ENCODE data around the gene NLRP12.
A peak's percentile ranks its signal among the peaks of the same experiment; 100 is the strongest.
"Not testable (repeated sequence)": the region's sequence is repeated elsewhere in the genome, so short reads cannot be mapped to it uniquely, and the experiment has no call there.

NLRP12 gene

GRCh38 chr19:53775524-53775923, 48.6 kb downstream of the NLRP12 start:
- DNase-seq (ENCODE audit: low read depth), result no peak

DNA sequence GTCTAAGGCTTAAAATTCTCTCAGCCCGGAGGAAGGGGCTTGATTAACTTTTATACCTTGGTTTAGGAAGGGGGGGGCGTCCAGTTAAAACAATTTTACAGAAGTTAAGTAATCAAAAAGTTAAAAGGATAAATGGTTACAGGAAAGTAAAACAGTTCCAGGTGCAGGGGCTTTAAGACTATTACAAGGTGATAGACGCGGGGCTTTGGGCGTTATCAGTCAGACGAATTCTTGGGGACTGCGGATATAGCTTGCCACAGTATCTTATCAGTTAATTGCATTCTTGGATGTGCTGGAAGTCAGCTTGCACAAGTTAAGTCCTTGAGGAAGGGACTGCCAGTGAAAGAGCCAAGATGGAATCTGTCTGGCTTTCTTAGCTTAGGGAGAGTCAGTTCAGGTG, 49.6 kb downstream of the NLRP12 start:
- not testable (repeated sequence) for DNase-seq (ENCODE audit: low read depth)

GRCh38 chr19:53773999-53774398, 50.1 kb downstream of the NLRP12 start:
- DNase-seq (ENCODE audit: low read depth), result no peak

DNA sequence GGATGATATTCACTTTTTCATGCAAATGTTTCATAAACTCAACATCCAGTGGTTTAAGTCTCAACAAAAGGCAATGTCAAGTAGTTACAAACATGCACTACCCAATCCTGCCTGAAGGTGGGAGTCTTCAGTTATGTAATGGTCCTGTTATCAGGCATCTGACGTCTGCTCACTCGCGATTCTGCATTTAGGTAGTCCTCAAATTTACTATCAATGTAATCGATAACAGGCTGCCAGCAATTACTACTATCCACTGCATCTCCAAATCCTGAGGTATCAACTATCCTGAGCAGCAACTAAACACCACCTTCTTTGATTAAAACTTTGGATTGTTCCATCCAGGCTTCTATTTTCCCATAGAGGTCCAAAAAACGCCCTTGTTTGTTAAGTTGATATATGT, 51.2 kb downstream of the NLRP12 start:
- DNase-seq (ENCODE audit: low read depth), result peak; percentile 29

GRCh38 chr19:53771144-53771543, 53.0 kb downstream of the NLRP12 start:
- DNase-seq (ENCODE audit: low read depth), result no peak

DNA sequence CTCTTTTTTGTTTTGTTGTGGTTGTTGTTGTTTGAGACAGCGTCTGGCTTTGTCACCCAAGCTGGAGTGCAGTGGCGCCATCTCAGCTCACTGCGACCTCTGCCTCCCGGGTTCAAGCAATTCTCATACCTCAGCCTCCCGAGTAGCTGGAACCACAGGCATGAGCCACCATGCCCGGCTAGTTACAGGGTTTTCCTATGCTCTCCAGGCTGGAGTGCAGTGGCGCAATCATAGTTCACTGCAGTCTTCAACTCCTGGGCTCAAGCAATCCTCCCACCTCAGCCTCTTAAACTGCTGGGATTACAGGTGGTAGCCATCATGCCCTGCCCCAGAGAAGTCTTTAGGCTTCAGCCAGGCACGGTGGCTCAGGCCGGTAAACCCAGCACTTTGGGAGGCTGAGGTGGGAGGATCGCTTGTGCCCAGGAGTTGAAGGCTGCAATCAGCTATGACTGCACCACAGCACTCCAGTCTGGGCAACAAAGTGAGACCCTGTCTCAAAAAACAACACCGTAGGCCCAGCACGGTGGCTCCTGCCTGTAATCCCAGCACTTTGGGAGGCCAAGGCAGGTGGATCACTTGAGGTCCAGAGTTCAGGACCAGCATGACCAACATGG, 54.3 kb downstream of the NLRP12 start:
- not testable (repeated sequence) for DNase-seq (ENCODE audit: low read depth)

GRCh38 chr19:53768401-53768800, 55.7 kb downstream of the NLRP12 start:
- DNase-seq (ENCODE audit: low read depth), result no peak

DNA sequence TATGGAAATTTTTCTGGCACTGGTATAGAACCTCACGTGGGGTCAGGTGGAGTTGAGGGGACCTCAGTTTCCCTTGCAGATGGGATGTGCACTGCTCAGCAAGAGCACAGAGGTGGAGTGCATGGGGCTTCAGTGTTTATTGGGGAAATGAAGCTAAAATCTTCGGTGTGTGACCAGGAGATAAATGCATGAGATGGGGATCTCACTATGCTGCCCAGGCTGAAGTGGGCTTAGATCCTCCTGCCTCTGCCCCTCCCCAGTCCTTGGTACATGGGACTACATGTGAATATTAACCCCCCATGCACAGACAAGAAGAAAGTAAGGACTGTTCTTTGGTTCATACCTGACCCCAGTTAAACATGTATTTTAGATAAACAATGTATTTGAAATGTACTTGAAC, 65.1 kb downstream of the NLRP12 start:
- DNase-seq (ENCODE audit: low read depth), result not testable (repeated sequence)
